Natural killer cell (primary cell): ENCODE measurements around the gene CAVIN1. TPM values are rescaled to one million over a fixed set of nuclear protein-coding genes. Genes with fewer than 3 reads are reported as not detected.

Source experiments
- ATAC-seq, 3 donors: fragments of 150-1000 bp in 2 of 3; fragments of 200-7000 bp in 1 of 3; cut with Tn5 transposase; 1 replicate in 1 of 3; 2 replicates in 2 of 3; pipeline ENCODE4 v1.10.0; 2021; ENCODE audit warnings: mild to moderate bottlenecking in 2 of 3, moderate library complexity in 2 of 3
- DNase-seq, 2 donors: peaks; one replicate each; pipeline versions ENCODE4 v3.0.0 to v3.0.0-alpha.2; 2013 to 2021; ENCODE audit warnings: mixed read lengths in 1 of 2
- H3K27ac ChIP-seq: one replicate; pipeline ENCODE4 v1.5.1; 2013; ENCODE audit warnings: mild to moderate bottlenecking, low read length
- H3K27me3 ChIP-seq: one replicate; pipeline ENCODE4 v1.6.1; 2013; ENCODE audit warnings: low read length; ENCODE audit not compliant: control insufficient read depth, insufficient read depth
- H3K36me3 ChIP-seq: one replicate; pipeline ENCODE4 v1.6.1; 2013; ENCODE audit warnings: low read length; ENCODE audit not compliant: control insufficient read depth, insufficient read depth
- H3K4me1 ChIP-seq: one replicate; pipeline ENCODE4 v1.6.1; 2013; ENCODE audit warnings: low read length; ENCODE audit not compliant: control insufficient read depth, insufficient read depth
- H3K4me3 ChIP-seq: one replicate; pipeline ENCODE4 v1.5.1; 2013; ENCODE audit warnings: low read length
- H3K9me3 ChIP-seq: one replicate; pipeline ENCODE4 v1.6.1; 2013; ENCODE audit warnings: low read length; ENCODE audit not compliant: control insufficient read depth, insufficient read depth
- H3K27ac Mint-ChIP-seq, 2 donors: one replicate each; pipeline ENCODE4 v1.8.0; 2022; ENCODE audit warnings: mild to moderate bottlenecking in 2 of 2, mixed read lengths in 2 of 2, moderate library complexity in 1 of 2
- H3K27me3 Mint-ChIP-seq, 2 donors: one replicate each; pipeline ENCODE4 v1.8.0; 2022; ENCODE audit warnings: low read depth in 2 of 2, mixed read lengths in 2 of 2
- H3K36me3 Mint-ChIP-seq: one replicate; pipeline ENCODE4 v1.8.0; 2022; ENCODE audit warnings: mixed read lengths
- H3K4me1 Mint-ChIP-seq, 2 donors: one replicate each; pipeline ENCODE4 v1.8.0; 2022; ENCODE audit warnings: mixed read lengths in 2 of 2
- H3K4me3 Mint-ChIP-seq: one replicate; pipeline ENCODE4 v1.8.0; 2022; ENCODE audit warnings: mild to moderate bottlenecking, moderate library complexity, mixed read lengths
- H3K9me3 Mint-ChIP-seq, 2 donors: one replicate each; pipeline ENCODE4 v1.8.0; 2022; ENCODE audit warnings: mixed read lengths in 2 of 2
- WGBS: methylation state at CpG from one replicate; pipeline ENCODE4 v1.1.7; 2013; ENCODE audit warnings: missing lambda C conversion rate; ENCODE audit not compliant: insufficient coverage; 5-methylcytosine and 5-hydroxymethylcytosine counted together
- intact Hi-C: fragments of 100-400 bp; cut with micrococcal nuclease; formaldehyde crosslinking; loops from one replicate; pipeline ENCODE4 v1.14.2; 2022
- total RNA-seq, 4 donors: library from RNA; stranded (reverse); fragments of 120-200 nt in 1 of 4; gene quantifications; one replicate each; pipeline versions ENCODE4 v1.2.3 to v1.2.4, GENCODE V29; 2013 to 2022
- TF ChIP-seq, protein P1 (sequence below): fragments of 200-600 bp; IDR thresholded peaks from one replicate; pipeline ENCODE4 v1.8.0; 2022; ENCODE audit warnings: antibody characterized with exemption

The CAVIN1 gene
- total RNA-seq, 3 donors from 2014 or later (not counting 1 experiment from before 2014, with no cell fraction given) = 0.11 to 0.20 TPM; not detected in 1

GRCh38 chr17:42405076-42405475 lies 18.0 kb downstream of the CAVIN1 start:
- Mint-ChIP-seq H3K4me3 (no peak overlapping the region), H3K27me3 (peaks cover 4 to 5% of the 10 kb centered on the region in 2 donors), H3K9me3 (no peaks in the 10 kb centered on the region), H3K36me3 (no peaks in the 10 kb centered on the region), H3K27ac (no peak overlapping the region), H3K4me1 (peaks cover 12 to 15% of the 10 kb centered on the region in 2 donors)
- Histone ChIP-seq H3K27ac (no peak overlapping the region), H3K36me3 (no peaks in the 10 kb centered on the region), H3K4me1 (peaks cover 11% of the 10 kb centered on the region), H3K27me3 (no peaks in the 10 kb centered on the region), H3K4me3 (no peak overlapping the region), H3K9me3 (no peaks in the 10 kb centered on the region)
- TF ChIP-seq, protein P1, sequence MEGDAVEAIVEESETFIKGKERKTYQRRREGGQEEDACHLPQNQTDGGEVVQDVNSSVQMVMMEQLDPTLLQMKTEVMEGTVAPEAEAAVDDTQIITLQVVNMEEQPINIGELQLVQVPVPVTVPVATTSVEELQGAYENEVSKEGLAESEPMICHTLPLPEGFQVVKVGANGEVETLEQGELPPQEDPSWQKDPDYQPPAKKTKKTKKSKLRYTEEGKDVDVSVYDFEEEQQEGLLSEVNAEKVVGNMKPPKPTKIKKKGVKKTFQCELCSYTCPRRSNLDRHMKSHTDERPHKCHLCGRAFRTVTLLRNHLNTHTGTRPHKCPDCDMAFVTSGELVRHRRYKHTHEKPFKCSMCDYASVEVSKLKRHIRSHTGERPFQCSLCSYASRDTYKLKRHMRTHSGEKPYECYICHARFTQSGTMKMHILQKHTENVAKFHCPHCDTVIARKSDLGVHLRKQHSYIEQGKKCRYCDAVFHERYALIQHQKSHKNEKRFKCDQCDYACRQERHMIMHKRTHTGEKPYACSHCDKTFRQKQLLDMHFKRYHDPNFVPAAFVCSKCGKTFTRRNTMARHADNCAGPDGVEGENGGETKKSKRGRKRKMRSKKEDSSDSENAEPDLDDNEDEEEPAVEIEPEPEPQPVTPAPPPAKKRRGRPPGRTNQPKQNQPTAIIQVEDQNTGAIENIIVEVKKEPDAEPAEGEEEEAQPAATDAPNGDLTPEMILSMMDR = no peak
- ATAC-seq (no peak), DNase-seq (no peak)
- 96% methylated on average over 35 of the region's 35 CpGs for WGBS
- intact Hi-C loops = no loop called here

DNA sequence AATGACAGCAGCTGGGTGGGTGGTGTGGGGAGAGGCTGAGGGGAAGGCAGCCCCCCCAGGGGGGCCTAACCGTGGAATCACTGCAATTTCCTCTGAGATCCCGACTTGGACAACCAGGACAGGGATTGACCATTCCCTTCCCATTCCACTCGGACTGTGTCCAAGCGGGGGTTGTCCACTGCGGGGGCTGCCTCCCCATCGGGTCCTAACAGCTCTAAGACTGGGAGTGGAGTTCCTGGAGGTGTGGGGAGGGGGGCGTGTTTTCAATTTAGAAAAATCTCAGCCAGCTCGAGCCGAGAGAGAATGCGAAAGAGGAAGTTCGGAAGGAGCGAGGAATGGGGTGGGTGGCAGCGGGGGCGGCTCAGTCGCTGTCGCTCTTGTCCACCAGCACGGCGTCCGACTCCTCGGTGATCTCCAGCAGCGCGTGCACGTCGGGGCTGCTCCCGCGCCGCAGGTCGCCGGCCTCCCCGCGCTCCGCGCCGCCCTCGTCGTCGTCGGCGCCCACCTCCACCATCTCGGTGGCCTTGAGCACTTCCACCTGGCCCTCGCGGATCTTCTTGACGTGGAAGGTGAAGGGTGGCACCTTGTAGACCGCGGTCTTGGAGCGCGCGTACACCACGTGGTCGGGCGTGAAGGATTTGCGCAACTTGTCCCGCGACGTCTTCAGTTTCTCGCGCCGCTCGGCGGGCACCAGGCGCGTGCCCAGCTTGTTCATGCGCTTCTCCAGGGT lies 18.6 kb downstream of the CAVIN1 start:
- no peak overlapping the region for H3K4me3 Mint-ChIP-seq
- no peak overlapping the region for H3K27ac Mint-ChIP-seq
- H3K27me3 Mint-ChIP-seq = peaks cover 0 to 2% of the 10 kb centered on the region in 2 donors
- no peaks in the 10 kb centered on the region for H3K36me3 ChIP-seq
- DNase-seq (no peak), ATAC-seq (no peak)
- no peaks in the 10 kb centered on the region for H3K9me3 Mint-ChIP-seq
- WGBS = 94% methylated on average over 60 of the region's 63 CpGs
- H3K36me3 Mint-ChIP-seq = no peaks in the 10 kb centered on the region
- no peaks in the 10 kb centered on the region for H3K27me3 ChIP-seq
- H3K27ac ChIP-seq = no peak overlapping the region
- H3K9me3 ChIP-seq = no peaks in the 10 kb centered on the region
- H3K4me3 ChIP-seq = no peak overlapping the region
- TF ChIP-seq, protein P1 = no peak
- H3K4me1 Mint-ChIP-seq = peaks cover 15 to 19% of the 10 kb centered on the region in 2 donors
- peaks cover 17% of the 10 kb centered on the region for H3K4me1 ChIP-seq
- intact Hi-C loops = no loop called here

GRCh38 chr17:42403150-42403549 lies 19.9 kb downstream of the CAVIN1 start:
- no peaks in the 10 kb centered on the region for H3K36me3 ChIP-seq
- peaks cover 17% of the 10 kb centered on the region for H3K4me1 ChIP-seq
- Mint-ChIP-seq H3K4me1 (peaks cover 15 to 19% of the 10 kb centered on the region in 2 donors), H3K36me3 (no peaks in the 10 kb centered on the region), H3K27me3 (peaks cover 0 to 2% of the 10 kb centered on the region in 2 donors), H3K27ac (no peak overlapping the region), H3K4me3 (no peak overlapping the region), H3K9me3 (no peaks in the 10 kb centered on the region)
- TF ChIP-seq, protein P1 = no peak
- DNase-seq (peak in 1 of 2 donors; percentile 58), ATAC-seq (peak in 2 of 3 donors; percentile 32 to 34)
- H3K27ac ChIP-seq = no peak overlapping the region
- WGBS = 79% methylated on average over 6 of the region's 6 CpGs
- intact Hi-C loops = no loop called here
- H3K4me3 ChIP-seq = no peak overlapping the region
- no peaks in the 10 kb centered on the region for H3K27me3 ChIP-seq
- no peaks in the 10 kb centered on the region for H3K9me3 ChIP-seq
